Transverse colon (tissue), 3 donors: ENCODE results near the gene FRMPD4.

Experiments used
- CTCF ChIP-seq, 5 experiments: fragments of 200-600 bp in 3 of 5; fragments of 450-650 bp in 2 of 5; sonication (generic) in 3 of 5; IDR thresholded peaks; 1 replicate in 2 of 5; 2 replicates in 3 of 5; pipeline ENCODE4 v1.5.1; 2016 to 2017; ENCODE audit warnings: antibody characterized with exemption in 5 of 5, inconsistent platforms in 3 of 5, mild to moderate bottlenecking in 2 of 5, moderate library complexity in 1 of 5
- EP300 ChIP-seq: sonication (generic); formaldehyde crosslinking; IDR thresholded peaks from one replicate; pipeline ENCODE4 v1.6.1; 2017; ENCODE audit warnings: antibody characterized with exemption, low read depth

GRCh38 chrX:12403474-12404082 is 265.3 kb downstream of the FRMPD4 start:
- TF ChIP-seq CTCF (IDR thresholded peaks at IDR 0.05) (no peak), EP300 (no peak)
